IPS-NIHi7 (cell line): ENCODE results near the gene SNX27.

Source experiments
- DNase-seq: peaks from one replicate; pipeline ENCODE4 v3.0.0; 2012; ENCODE audit warnings: mixed read lengths; ENCODE audit errors: extremely low spot score

The SNX27 gene

DNA sequence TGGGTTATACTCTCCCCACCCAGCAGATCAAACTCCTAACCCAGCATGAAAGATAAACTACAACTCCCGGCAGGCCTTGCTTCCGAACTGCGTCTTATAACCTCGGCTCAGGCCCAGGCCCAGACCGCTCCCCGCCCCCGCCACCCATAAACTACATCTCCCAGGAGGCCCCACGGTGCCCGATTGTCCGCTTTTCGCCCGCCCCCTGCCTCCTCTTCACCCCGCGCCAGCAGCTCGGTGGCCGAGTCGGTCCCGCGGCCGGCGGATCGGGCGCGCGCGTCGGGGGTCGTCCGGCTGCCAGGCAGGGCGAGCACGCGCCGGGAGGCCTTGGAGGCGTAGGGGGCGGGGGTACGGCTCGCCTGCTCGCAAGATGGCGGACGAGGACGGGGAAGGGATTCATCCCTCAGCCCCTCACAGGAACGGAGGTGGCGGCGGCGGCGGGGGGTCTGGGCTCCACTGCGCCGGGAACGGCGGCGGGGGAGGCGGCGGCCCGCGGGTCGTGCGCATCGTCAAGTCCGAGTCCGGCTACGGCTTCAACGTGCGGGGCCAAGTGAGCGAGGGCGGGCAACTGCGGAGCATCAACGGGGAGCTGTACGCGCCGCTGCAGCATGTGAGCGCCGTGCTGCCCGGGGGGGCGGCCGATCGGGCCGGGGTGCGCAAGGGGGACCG, at the start of gene SNX27:
Gene SNX27 (plus strand): TSS at position 219 of the 669 bp plus-strand sequence. CDS start 152 bp downstream, at position 371.
- DNase-seq: peak; percentile 98

DNA sequence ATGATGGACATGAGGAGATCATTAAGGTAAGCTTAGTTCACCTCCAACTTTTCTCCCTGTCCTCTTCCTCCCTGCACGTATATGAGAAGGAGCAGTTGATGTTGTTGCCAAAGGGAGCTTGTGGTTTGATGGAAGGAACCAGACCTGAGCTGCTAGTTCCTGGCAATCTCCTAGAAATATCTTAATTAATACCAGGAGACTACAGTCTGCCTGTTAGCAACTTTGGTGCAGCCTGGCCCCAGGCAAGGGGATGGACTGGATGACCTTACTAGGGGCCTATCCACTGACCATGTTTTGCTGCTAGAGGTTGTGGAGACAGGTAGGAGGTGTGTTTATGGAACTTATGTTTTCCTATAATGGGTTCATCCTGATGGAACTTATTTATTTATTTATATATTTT, 49.2 kb upstream of the SNX27 start:
- no peak for DNase-seq

DNA sequence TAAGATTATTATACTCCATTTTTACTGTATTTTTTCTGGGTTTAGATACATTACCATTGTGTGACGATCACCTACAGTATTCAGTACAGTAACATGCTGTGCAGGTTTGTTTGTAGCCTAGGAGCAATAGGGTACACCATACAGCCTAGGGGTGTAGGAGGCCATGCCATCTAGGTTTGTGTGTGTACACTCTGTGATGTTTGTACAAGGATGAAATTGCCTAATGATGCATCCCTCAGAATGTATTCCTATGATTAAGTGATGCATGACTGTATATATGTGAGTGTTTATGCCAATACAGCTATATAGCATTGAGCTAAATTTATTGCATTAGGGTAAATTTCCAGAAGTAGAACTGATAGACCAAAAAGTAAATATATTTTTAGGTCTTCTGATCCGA, 48.5 kb upstream of the SNX27 start:
- DNase-seq: no peak

DNA sequence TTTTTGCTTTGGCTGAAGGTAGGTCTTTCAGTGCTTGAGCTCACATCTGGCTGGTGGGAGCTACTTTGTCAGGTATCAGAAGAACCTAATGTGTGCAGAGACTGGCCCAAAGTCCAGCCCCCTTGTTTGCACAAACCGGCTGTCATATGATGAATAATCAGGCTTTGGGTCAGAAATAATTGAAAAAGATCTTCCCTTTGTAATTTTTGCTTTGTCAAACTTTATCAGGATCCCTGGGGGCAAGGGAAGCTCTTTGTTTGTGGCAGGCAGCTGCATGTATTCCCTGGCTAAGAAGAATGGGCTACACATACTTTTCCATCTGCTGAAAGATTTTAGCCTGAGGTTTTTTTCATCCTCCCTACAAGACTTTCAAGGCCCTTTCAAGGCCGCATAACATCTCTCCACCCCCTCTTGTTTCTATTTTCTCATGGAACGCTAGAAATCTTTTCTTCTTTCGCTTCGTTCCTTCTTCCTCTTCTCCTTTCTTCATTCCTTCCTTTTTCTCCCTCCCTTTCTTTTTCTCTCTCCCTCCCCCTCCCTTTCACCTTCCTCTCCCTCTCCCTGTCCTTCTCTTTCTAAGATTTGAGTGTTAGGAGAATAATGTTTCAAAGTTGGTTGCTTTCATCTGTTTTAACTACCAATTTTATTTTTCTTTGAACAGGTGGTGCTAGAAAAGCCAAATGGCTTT, 46.2 kb upstream of the SNX27 start:
- no peak for DNase-seq

GRCh38 chr1:151568626-151569088, 43.2 kb upstream of the SNX27 start:
- no peak for DNase-seq

- no peak for DNase-seq
These were observed 41.0 kb upstream of the SNX27 start for GRCh38 chr1:151570819-151571218.

GRCh38 chr1:151574575-151575529, 37.0 kb upstream of the SNX27 start:
- DNase-seq: no peak

DNA sequence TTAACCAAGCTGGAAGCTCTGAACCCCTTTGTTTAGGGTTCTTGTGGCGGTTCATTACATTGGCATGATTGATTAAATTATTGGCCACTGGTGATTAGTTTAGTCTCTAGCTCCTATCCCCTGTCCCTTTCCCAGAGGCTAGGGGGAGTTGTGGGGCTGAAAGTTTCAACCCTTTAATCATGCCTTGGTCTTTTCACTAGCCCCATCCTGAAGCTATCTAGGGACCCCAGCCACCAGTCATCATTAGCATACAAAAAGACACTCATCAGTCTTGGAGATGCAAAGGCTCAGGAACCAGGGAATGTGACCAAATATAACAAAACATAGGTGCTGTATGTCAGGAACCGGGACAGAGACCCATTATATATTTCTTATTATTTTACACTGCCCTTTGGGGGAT, 34.7 kb upstream of the SNX27 start:
- peak; percentile 31 for DNase-seq

GRCh38 chr1:151578941-151579340, 32.9 kb upstream of the SNX27 start:
- no peak for DNase-seq

GRCh38 chr1:151579436-151580225, 32.2 kb upstream of the SNX27 start:
- no peak for DNase-seq

GRCh38 chr1:151581451-151581850, 30.4 kb upstream of the SNX27 start:
- DNase-seq: no peak

- DNase-seq: no peak
These were observed 29.9 kb upstream of the SNX27 start for GRCh38 chr1:151581921-151582320.

GRCh38 chr1:151583796-151584195, 28.1 kb upstream of the SNX27 start:
- no peak for DNase-seq

DNA sequence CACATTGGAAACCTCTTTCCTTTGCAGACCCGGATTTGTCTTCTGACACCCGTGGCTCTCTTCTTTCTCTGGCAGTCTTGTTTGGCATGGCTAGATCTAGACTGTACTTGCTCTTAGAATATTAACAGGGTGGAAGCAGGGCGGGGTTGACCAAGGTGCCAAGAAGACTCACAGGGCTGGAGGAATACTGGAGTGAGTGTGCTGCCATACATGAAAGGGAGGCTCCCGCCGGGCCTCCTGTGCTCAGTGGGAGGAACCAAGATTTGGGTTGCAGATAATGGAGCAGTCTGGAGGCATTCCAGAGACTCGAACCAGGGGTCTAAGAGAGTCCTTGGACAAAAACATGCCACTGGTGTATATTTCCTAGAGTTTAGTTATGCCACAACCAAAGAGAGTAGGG, 27.6 kb upstream of the SNX27 start:
- no peak for DNase-seq

GRCh38 chr1:151584780-151585179, 27.1 kb upstream of the SNX27 start:
- no peak for DNase-seq

- no peak for DNase-seq
These were observed 26.2 kb upstream of the SNX27 start for GRCh38 chr1:151585622-151586021.

DNA sequence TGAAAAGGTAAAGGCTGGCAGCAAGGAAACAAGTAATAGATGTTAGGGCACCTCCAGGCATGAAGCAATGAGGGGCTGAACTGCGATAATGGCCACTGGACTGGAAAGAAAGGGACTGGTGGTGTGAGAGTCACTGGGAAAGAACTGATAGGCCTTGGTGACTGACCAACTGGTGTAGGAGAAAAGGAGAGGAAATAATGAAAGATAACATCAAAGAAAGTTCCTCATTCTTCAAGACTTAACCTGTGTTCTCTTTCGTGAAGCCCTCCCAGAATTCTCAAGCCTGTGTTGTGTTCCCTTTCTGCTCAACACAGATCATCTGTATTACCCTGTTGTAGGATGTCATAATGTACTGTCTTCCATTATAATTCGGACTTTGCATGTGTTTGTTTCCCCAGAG, 20.9 kb upstream of the SNX27 start:
- no peak for DNase-seq

GRCh38 chr1:151593730-151594129, 18.1 kb upstream of the SNX27 start:
- DNase-seq: peak; percentile 69

- peak; percentile 93 for DNase-seq
These were observed 17.7 kb upstream of the SNX27 start for GRCh38 chr1:151594143-151594625.

DNA sequence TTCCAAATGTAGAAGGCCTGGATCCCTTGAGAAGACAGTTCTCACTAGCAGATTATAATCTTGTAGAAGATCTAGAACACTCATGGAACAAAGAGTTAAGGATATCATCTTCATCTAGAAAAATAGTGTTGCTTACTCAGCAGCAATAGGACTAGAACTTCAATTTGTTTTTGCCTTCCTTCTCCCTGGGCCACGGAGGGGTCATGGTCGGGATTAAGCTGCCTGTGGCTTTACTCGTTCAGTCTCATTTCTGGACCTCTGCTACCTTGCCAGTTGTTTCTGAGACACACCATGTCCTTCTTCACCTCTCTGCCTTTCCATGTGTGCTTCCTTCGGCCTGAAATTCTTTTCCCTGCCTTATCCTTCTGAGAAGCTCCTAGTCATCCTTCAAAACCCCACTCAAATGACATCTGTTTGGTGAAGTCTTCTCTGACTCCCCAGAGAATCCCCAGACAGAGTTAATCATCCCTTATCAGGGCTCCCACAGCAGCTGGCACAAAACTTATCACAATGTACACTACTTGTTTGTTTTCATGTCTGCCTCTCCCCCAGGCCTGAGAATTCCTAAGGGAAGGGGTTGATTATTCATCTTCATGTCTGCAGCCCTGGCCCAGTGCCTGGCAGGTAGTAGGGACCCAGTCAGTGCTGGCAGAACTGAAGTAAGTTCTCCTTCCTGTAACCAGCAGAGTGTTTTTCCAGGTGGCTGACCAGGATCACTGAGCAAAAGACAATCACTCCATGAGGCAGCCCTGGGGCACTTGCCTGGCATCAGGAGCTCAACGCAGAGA, 15.5 kb upstream of the SNX27 start:
- DNase-seq: no peak
